ENCODE results near the gene EPHB2. TPM values are rescaled to one million over a fixed set of nuclear protein-coding genes. Genes with fewer than 3 reads are reported as not detected.
"Not testable (repeated sequence)": the region's sequence is repeated elsewhere in the genome, so short reads cannot be mapped to it uniquely, and the experiment has no call there.

Gene EPHB2
- total RNA-seq, 1 donor from 2014 or later: 69.4 TPM

DNA sequence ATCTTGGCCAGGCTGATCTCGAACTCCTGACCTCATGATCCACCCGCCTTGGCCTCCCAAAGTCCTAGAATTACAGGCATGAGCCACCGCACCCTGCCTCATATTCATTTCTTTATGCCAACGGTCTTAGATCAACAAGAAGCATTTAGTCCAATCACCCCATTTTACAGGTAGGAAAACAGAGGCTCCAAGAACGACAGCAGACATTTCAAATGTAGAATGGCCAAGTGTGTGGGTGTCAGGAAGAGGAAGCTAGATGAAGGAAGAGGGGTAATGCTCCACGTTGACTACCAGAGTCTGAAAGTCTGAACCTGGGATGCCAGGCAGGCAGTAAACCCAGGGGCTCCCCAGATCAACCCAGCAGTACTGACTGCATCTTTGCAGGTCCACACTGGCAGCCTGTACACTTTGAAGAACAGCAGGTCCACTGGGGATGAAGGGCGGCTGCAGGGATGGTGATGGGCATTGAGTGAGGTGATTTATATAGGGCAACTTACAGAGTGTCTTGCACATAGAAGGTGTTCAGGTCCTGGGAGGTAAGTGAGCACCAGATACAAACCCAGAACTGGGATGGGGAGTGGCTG is 120.2 kb downstream of the EPHB2 start:
- H3K36me3 Mint-ChIP-seq (ENCODE audit: insufficient read depth): no peaks in the 10 kb centered on the region
- TF ChIP-seq, protein P1, sequence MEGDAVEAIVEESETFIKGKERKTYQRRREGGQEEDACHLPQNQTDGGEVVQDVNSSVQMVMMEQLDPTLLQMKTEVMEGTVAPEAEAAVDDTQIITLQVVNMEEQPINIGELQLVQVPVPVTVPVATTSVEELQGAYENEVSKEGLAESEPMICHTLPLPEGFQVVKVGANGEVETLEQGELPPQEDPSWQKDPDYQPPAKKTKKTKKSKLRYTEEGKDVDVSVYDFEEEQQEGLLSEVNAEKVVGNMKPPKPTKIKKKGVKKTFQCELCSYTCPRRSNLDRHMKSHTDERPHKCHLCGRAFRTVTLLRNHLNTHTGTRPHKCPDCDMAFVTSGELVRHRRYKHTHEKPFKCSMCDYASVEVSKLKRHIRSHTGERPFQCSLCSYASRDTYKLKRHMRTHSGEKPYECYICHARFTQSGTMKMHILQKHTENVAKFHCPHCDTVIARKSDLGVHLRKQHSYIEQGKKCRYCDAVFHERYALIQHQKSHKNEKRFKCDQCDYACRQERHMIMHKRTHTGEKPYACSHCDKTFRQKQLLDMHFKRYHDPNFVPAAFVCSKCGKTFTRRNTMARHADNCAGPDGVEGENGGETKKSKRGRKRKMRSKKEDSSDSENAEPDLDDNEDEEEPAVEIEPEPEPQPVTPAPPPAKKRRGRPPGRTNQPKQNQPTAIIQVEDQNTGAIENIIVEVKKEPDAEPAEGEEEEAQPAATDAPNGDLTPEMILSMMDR (IDR thresholded peaks at IDR 0.05; ENCODE audit: unreplicated experiment): no peak
- no peaks in the 10 kb centered on the region for H3K9me3 Mint-ChIP-seq (ENCODE audit: low read depth)
- no peaks in the 10 kb centered on the region for H3K27me3 Mint-ChIP-seq
- no peak overlapping the region for H3K4me3 Mint-ChIP-seq (ENCODE audit: low read depth)
- no peak for DNase-seq (ENCODE audit: low spot score, unreplicated experiment)
- H3K27ac Mint-ChIP-seq: no peak overlapping the region
- H3K4me1 Mint-ChIP-seq (ENCODE audit: low read depth): peaks cover 47% of the 10 kb centered on the region

- Mint-ChIP-seq H3K4me1 (ENCODE audit: low read depth) (peaks cover 48% of the 10 kb centered on the region), H3K9me3 (ENCODE audit: low read depth) (no peaks in the 10 kb centered on the region)
Observed at GRCh38 chr1:22831729-22832413, 121.2 kb downstream of the EPHB2 start.

GRCh38 chr1:22832414-22832786 is 121.8 kb downstream of the EPHB2 start:
- TF ChIP-seq, protein P1 (IDR thresholded peaks at IDR 0.05; ENCODE audit: unreplicated experiment): no peak
- no peak for DNase-seq (ENCODE audit: low spot score, unreplicated experiment)
- H3K36me3 Mint-ChIP-seq (ENCODE audit: insufficient read depth): no peaks in the 10 kb centered on the region
- H3K27ac Mint-ChIP-seq: no peak overlapping the region
- H3K4me1 Mint-ChIP-seq (ENCODE audit: low read depth): peaks cover 48% of the 10 kb centered on the region
- H3K9me3 Mint-ChIP-seq (ENCODE audit: low read depth): no peaks in the 10 kb centered on the region
- no peaks in the 10 kb centered on the region for H3K27me3 Mint-ChIP-seq
- H3K4me3 Mint-ChIP-seq (ENCODE audit: low read depth): no peak overlapping the region

More at GRCh38 chr1:22831729-22832413, 121.2 kb downstream of the EPHB2 start:
- Mint-ChIP-seq H3K27me3 (no peaks in the 10 kb centered on the region), H3K4me3 (ENCODE audit: low read depth) (no peak overlapping the region), H3K27ac (no peak overlapping the region), H3K36me3 (ENCODE audit: insufficient read depth) (no peaks in the 10 kb centered on the region)
- TF ChIP-seq, protein P1 (IDR thresholded peaks at IDR 0.05; ENCODE audit: unreplicated experiment): no peak
- no peak for DNase-seq (ENCODE audit: low spot score, unreplicated experiment)

DNA sequence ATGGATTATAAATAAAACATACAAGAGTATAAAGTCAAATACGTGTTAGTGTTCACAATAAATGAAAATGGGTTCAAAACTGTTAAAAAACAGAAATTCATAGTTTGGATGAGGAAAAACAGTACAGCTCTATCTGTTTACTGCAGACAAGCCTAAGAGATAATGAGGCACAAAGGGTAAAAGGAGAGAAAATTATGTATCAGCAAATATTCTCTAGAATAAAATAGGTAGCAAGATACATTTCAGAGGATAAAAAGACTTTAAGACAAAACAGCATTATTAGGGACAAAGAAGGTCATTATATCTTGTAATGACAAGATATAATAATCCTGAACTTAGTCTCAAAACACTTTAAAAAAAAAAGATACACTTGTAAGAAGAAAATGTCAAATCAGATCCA is 123.1 kb downstream of the EPHB2 start:
- no peak overlapping the region for H3K27ac Mint-ChIP-seq
- peaks cover 43% of the 10 kb centered on the region for H3K4me1 Mint-ChIP-seq (ENCODE audit: low read depth)
- no peaks in the 10 kb centered on the region for H3K27me3 Mint-ChIP-seq
- no peak overlapping the region for H3K4me3 Mint-ChIP-seq (ENCODE audit: low read depth)
- no peak for DNase-seq (ENCODE audit: low spot score, unreplicated experiment)
- H3K9me3 Mint-ChIP-seq (ENCODE audit: low read depth): no peaks in the 10 kb centered on the region
- TF ChIP-seq, protein P1 (IDR thresholded peaks at IDR 0.05; ENCODE audit: unreplicated experiment): no peak
- peaks cover under 1% of the 10 kb centered on the region for H3K36me3 Mint-ChIP-seq (ENCODE audit: insufficient read depth)

DNA sequence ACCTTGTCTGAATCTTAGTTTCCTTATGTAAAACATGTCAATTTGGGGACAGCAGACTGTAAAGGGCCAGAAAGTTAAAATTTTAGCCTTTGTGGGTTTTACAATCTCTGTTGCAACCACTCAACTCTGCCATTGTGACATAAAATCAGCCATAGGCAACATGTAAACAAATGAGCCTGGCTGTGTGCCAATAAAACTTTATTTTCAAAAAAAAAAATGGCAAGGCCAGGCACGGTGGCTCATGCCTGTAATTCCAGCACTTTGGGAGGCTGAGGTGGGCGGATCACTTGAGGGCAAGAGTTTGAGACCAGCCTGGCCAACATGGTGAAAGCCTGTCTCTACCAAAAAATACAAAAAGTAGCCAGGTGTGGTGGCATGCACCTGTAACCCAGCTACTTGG is 123.8 kb downstream of the EPHB2 start:
- H3K27ac Mint-ChIP-seq; DNase-seq (ENCODE audit: low spot score, unreplicated experiment); H3K4me3 Mint-ChIP-seq (ENCODE audit: low read depth); H3K36me3 Mint-ChIP-seq (ENCODE audit: insufficient read depth); H3K9me3 Mint-ChIP-seq (ENCODE audit: low read depth); H3K27me3 Mint-ChIP-seq: not testable (repeated sequence)
- peaks cover 35% of the 10 kb centered on the region for H3K4me1 Mint-ChIP-seq (ENCODE audit: low read depth)
